H1 (cell line): Measurements from ENCODE around the gene SUPT4H1. TPM values are rescaled to one million over a fixed set of nuclear protein-coding genes. Genes with fewer than 3 reads are reported as not detected.
A peak's percentile ranks its signal among the peaks of the same experiment; 100 is the strongest.

Experiments
- CTCF ChIA-PET: fragments of 300-600 bp; sonication (Branson Sonifier 250); formaldehyde crosslinking; loops from one replicate; lab custom pipeline; 2021; ENCODE audit not compliant: partially characterized antibody; lab: Charles Lee
- POLR2A ChIA-PET: fragments of 300-600 bp; sonication (Branson Sonifier 250); formaldehyde crosslinking; loops from one replicate; lab custom pipeline; 2021; ENCODE audit warnings: inconsistent platforms; ENCODE audit not compliant: partially characterized antibody; lab: Charles Lee
- DNase-seq, 2 experiments: peaks; one replicate each; pipeline versions ENCODE4 v3.0.0 to v3.0.0-alpha.2; 2010 to 2022; ENCODE audit warnings: low spot score in 2 of 2, low read depth in 1 of 2, mixed read lengths in 1 of 2
- FAIRE-seq: peaks from 2 replicates; lab custom pipeline; 2011; peaks lifted over from hg19 to GRCh38; lab: Jason Lieb, UNC
- H2AFZ ChIP-seq: 2 replicates; pipeline ENCODE4 v1.8.1; 2012; ENCODE audit warnings: low read length, inconsistent platforms
- H2AK5ac ChIP-seq: 2 replicates; pipeline ENCODE4 v1.6.1; 2013; ENCODE audit warnings: low read depth, low read length
- H2BK120ac ChIP-seq: replicated peaks from 2 replicates; pipeline ENCODE3; 2013; ENCODE audit warnings: low read depth, low read length, inconsistent platforms
- H2BK12ac ChIP-seq: 2 replicates; pipeline ENCODE4 v1.6.1; 2013; ENCODE audit warnings: low read depth, low read length
- H2BK15ac ChIP-seq: 2 replicates; pipeline ENCODE4 v1.6.1; 2013; ENCODE audit warnings: low read length
- H2BK20ac ChIP-seq: 2 replicates; pipeline ENCODE4 v1.6.1; 2013; ENCODE audit warnings: low read length
- H2BK5ac ChIP-seq: 2 replicates; pipeline ENCODE4 v1.6.1; 2013; ENCODE audit warnings: low read depth, low read length
- H3K14ac ChIP-seq: 2 replicates; pipeline ENCODE4 v1.6.1; 2013; ENCODE audit warnings: inconsistent platforms; ENCODE audit not compliant: insufficient read length
- H3K18ac ChIP-seq: 2 replicates; pipeline ENCODE4 v1.6.1; 2013; ENCODE audit warnings: low read length; ENCODE audit errors: extremely low read depth
- H3K23ac ChIP-seq: 2 replicates; pipeline ENCODE4 v1.6.1; 2013; ENCODE audit warnings: inconsistent platforms; ENCODE audit not compliant: insufficient read length
- H3K23me2 ChIP-seq: 2 replicates; pipeline ENCODE4 v1.6.1; 2013; ENCODE audit warnings: low read depth, low read length
- H3K27ac ChIP-seq: 2 replicates; pipeline ENCODE4 v1.6.1; 2011; ENCODE audit warnings: low read depth, low read length, inconsistent platforms
- H3K27me3 ChIP-seq, 4 experiments: replicated peaks in 1 of 4; 1 replicate in 1 of 4; 2 replicates in 3 of 4; pipeline versions ENCODE4 v1.6.1 to v1.8.1; 2011 to 2013; ENCODE audit warnings: low read length in 3 of 4, mild to moderate bottlenecking in 3 of 4, inconsistent platforms in 2 of 4, mixed read lengths in 2 of 4, moderate library complexity in 1 of 4; ENCODE audit not compliant: control insufficient read depth in 3 of 4, insufficient read depth in 3 of 4; ENCODE audit errors: extremely low read depth in 1 of 4
- H3K36me3 ChIP-seq, 4 experiments: 2 replicates each; pipeline versions ENCODE4 v1.6.1 to v1.8.1; 2011 to 2013; ENCODE audit warnings: mild to moderate bottlenecking in 4 of 4, low read length in 3 of 4, moderate library complexity in 2 of 4, control low read depth in 1 of 4, inconsistent platforms in 1 of 4; ENCODE audit not compliant: insufficient read depth in 4 of 4, control insufficient read depth in 2 of 4
- H3K4ac ChIP-seq: replicated peaks from 2 replicates; pipeline ENCODE3; 2013; ENCODE audit warnings: low read length, low read depth, mixed read lengths, inconsistent platforms; ENCODE audit not compliant: insufficient read length
- H3K4me1 ChIP-seq, 4 experiments: replicated peaks in 1 of 4; 1 replicate in 1 of 4; 2 replicates in 3 of 4; pipeline versions ENCODE4 v1.6.1 to v1.8.1; 2011 to 2013; ENCODE audit warnings: low read length in 3 of 4, inconsistent platforms in 2 of 4, mixed read lengths in 1 of 4; ENCODE audit not compliant: insufficient read depth in 4 of 4, control insufficient read depth in 3 of 4
- H3K4me2 ChIP-seq, 2 experiments: 2 replicates each; pipeline versions ENCODE4 v1.6.1 to v1.8.1; 2011 to 2013; ENCODE audit warnings: low read depth in 2 of 2, low read length in 2 of 2, control low read depth in 1 of 2, inconsistent platforms in 1 of 2, mild to moderate bottlenecking in 1 of 2; ENCODE audit not compliant: insufficient read depth in 1 of 2
- H3K4me3 ChIP-seq, 4 experiments: fragments of 200-600, 300-600 bp in 1 of 4; sonication (generic), shearing (Covaris generic), sonication (Bioruptor Twin) in 1 of 4; 2 replicates each; pipeline versions ENCODE4 v1.5.1 to v1.8.1; 2011 to 2016; ENCODE audit warnings: low read length in 4 of 4, low read depth in 3 of 4, control low read depth in 2 of 4, inconsistent platforms in 2 of 4, mild to moderate bottlenecking in 2 of 4, mixed read lengths in 1 of 4, moderate library complexity in 1 of 4; ENCODE audit not compliant: insufficient read depth in 2 of 4; ENCODE audit errors: extremely low read depth in 1 of 4
- H3K56ac ChIP-seq: replicated peaks from 2 replicates; pipeline ENCODE3; 2013; ENCODE audit warnings: low read depth, mild to moderate bottlenecking, mixed read lengths, low read length, inconsistent platforms; ENCODE audit not compliant: insufficient read length
- H3K79me1 ChIP-seq: 2 replicates; pipeline ENCODE4 v1.6.1; 2013; ENCODE audit warnings: low read depth, low read length, control low read depth
- H3K79me2 ChIP-seq, 2 experiments: 2 replicates each; pipeline versions ENCODE4 v1.6.1 to v1.8.1; 2012 to 2013; ENCODE audit warnings: low read length in 2 of 2, mild to moderate bottlenecking in 2 of 2, inconsistent platforms in 1 of 2; ENCODE audit not compliant: insufficient read depth in 2 of 2, control insufficient read depth in 1 of 2
- H3K9ac ChIP-seq, 4 experiments: replicated peaks in 1 of 4; 1 replicate in 1 of 4; 2 replicates in 3 of 4; pipeline versions ENCODE4 v1.6.1 to v1.8.1; 2011 to 2013; ENCODE audit warnings: low read depth in 3 of 4, low read length in 3 of 4, control low read depth in 2 of 4, mild to moderate bottlenecking in 2 of 4, moderate library complexity in 2 of 4, inconsistent platforms in 1 of 4; ENCODE audit errors: extremely low read depth in 1 of 4
- H3K9me3 ChIP-seq, 2 experiments: 2 replicates each; pipeline versions ENCODE4 v1.6.1 to v1.8.1; 2012 to 2013; ENCODE audit warnings: mild to moderate bottlenecking in 2 of 2, moderate library complexity in 2 of 2, control low read depth in 1 of 2, inconsistent platforms in 1 of 2, low read depth in 1 of 2, low read length in 1 of 2, mixed read lengths in 1 of 2; ENCODE audit not compliant: insufficient read depth in 2 of 2
- H4K20me1 ChIP-seq, 2 experiments: replicated peaks in 1 of 2; 2 replicates each; pipeline versions ENCODE3 to v1.8.1; 2011 to 2013; ENCODE audit warnings: inconsistent platforms in 2 of 2, low read length in 2 of 2, mild to moderate bottlenecking in 1 of 2; ENCODE audit not compliant: insufficient read depth in 2 of 2, control insufficient read depth in 1 of 2
- H4K5ac ChIP-seq: 2 replicates; pipeline ENCODE4 v1.6.1; 2013; ENCODE audit warnings: low read length, low read depth, mixed read lengths, inconsistent platforms; ENCODE audit not compliant: insufficient read length
- H4K8ac ChIP-seq: 2 replicates; pipeline ENCODE4 v1.8.0; 2013; ENCODE audit warnings: mild to moderate bottlenecking, moderate library complexity, low read length, inconsistent platforms; ENCODE audit not compliant: insufficient read depth; ENCODE audit errors: extremely low read depth
- H4K91ac ChIP-seq: replicated peaks from 2 replicates; pipeline ENCODE3; 2013; ENCODE audit warnings: low read length, mixed read lengths, inconsistent platforms; ENCODE audit not compliant: insufficient read length
- BCL11A ChIP-seq, 2 experiments: IDR thresholded peaks; one replicate each; pipeline ENCODE4 v1.6.1; 2011; ENCODE audit warnings: low read depth in 2 of 2, low read length in 2 of 2, mild to moderate bottlenecking in 2 of 2
- BRCA1 ChIP-seq: IDR thresholded peaks from 2 replicates; pipeline ENCODE4 v1.6.1; 2012; ENCODE audit warnings: low read depth, low read length, improper control_type of control experiment
- GTF2F1 ChIP-seq: IDR thresholded peaks from 2 replicates; pipeline ENCODE4 v1.6.1; 2012; ENCODE audit warnings: low read depth, low read length, improper control_type of control experiment, borderline replicate concordance
- KDM5A ChIP-seq: fragments of 200-600 bp; IDR thresholded peaks from 2 replicates; pipeline ENCODE4 v1.7.1; 2012; ENCODE audit warnings: mild to moderate bottlenecking, low read length, inconsistent platforms, mixed read lengths
- SP2 ChIP-seq: IDR thresholded peaks from 2 replicates; pipeline ENCODE4 v1.6.1; 2012; ENCODE audit warnings: mild to moderate bottlenecking, low read length, inconsistent platforms
- SP4 ChIP-seq: IDR thresholded peaks from 2 replicates; pipeline ENCODE4 v1.6.1; 2012; ENCODE audit warnings: low read length, inconsistent platforms
- WGBS, 2 experiments: shearing (Covaris generic) in 1 of 2; methylation state at CpG; one replicate each; pipeline versions ENCODE4 v1.1.6 to v1.1.7; 2013 to 2015; ENCODE audit warnings: low lambda C conversion rate in 2 of 2, mixed read lengths in 2 of 2, inconsistent platforms in 1 of 2, low coverage in 1 of 2, missing lambda C conversion rate in 1 of 2; ENCODE audit not compliant: insufficient replicate concordance in 2 of 2, insufficient coverage in 1 of 2, insufficient read length in 1 of 2; ENCODE audit errors: extremely low coverage in 1 of 2, missing lambda C conversion rate in 1 of 2; 5-methylcytosine and 5-hydroxymethylcytosine counted together
- polyA plus RNA-seq, 7 experiments: library from polyadenylated mRNA; depleted of rRNA in 3 of 7; stranded (reverse) in 5 of 7; unstranded in 2 of 7; fragments of >200 nt in 5 of 7; fragments of 200-250 nt in 2 of 7; gene quantifications; 1 replicate in 5 of 7; 2 replicates in 1 of 7; 4 replicates in 1 of 7; pipeline versions ENCODE4 v1.2.1 to v1.2.3, GENCODE V29; 2011 to 2013; ENCODE audit warnings: missing spikeins in 2 of 7, mixed read lengths in 2 of 7
- total RNA-seq: library from RNA; stranded (reverse); fragmentation: NEBNext Ultra II Directional; extraction: Animal tissue kit (Norgen Biotek cat#: 25700); gene quantifications from 2 replicates; pipeline ENCODE4 v1.2.1, GENCODE V29; 2021

SUPT4H1 gene
- total and polyA plus RNA-seq, 2 of the 8 experiments (the other 6 are each of a cell fraction or from before 2014, with no cell fraction given), result 112 to 143 TPM

- H2BK5ac ChIP-seq, result no peak overlapping the region
- no peak overlapping the region for H3K4me2 ChIP-seq
- H3K36me3 ChIP-seq, result 0 out of 8 replicates have a peak, but pooled peaks cover 0 to 2% (median 0%) of the 10 kb centered on the region in 4 experiments
- no peaks in the 10 kb centered on the region for H3K23me2 ChIP-seq
- ChIA-PET CTCF (interaction anchor here (0.9 to 7.9 kb wide), 4 partner anchors 9 to 22 kb away, joined by 3 to 75 read pairs (median 6); partner anchors contain the start of gene MPO), POLR2A (no interaction called here)
- H3K4me3 ChIP-seq, result no peak overlapping the region
- no peaks in the 10 kb centered on the region for H3K79me2 ChIP-seq
- H3K79me1 ChIP-seq, result no peaks in the 10 kb centered on the region
- H3K56ac ChIP-seq, result no peak overlapping the region
- DNase-seq (peak in 1 of 2 experiments; percentile 20), FAIRE-seq (no peak)
- H3K4ac ChIP-seq, result no peak overlapping the region
- H2AK5ac ChIP-seq, result no peak overlapping the region
- H3K4me1 ChIP-seq, result peaks cover 0 to 5% (median 4%) of the 10 kb centered on the region in 4 experiments; a peak in 5 of 7 replicates
- H2BK120ac ChIP-seq, result no peak overlapping the region
- H4K91ac ChIP-seq, result peak overlapping the region; percentile 55
- H3K27ac ChIP-seq, result no peak overlapping the region
- 0 out of 2 replicates have a peak overlapping the region, but pooled peaks have one; percentile 63 for H4K8ac ChIP-seq
- no peaks in the 10 kb centered on the region for H3K27me3 ChIP-seq
- H3K9me3 ChIP-seq, result no peaks in the 10 kb centered on the region
- H4K5ac ChIP-seq, result no peak overlapping the region
- H2BK12ac ChIP-seq, result no peak overlapping the region
- H2BK15ac ChIP-seq, result no peak overlapping the region
- H3K9ac ChIP-seq, result no peak overlapping the region
- H3K23ac ChIP-seq, result no peak overlapping the region
- WGBS, 2 experiments, result 93% methylated on average over 6 of the region's 6 CpGs; no CpG with 5 or more reads in 1 of the 2 experiments
- H4K20me1 ChIP-seq, result no peaks in the 10 kb centered on the region
- no peak overlapping the region for H2AFZ ChIP-seq
- no peak overlapping the region for H3K14ac ChIP-seq
- no peak overlapping the region for H3K18ac ChIP-seq
- no peak overlapping the region for H2BK20ac ChIP-seq
- TF ChIP-seq GTF2F1 (no peak), KDM5A (no peak), BRCA1 (no peak), SP2 (no peak), BCL11A (IDR thresholded peaks at IDR 0.05; ENCODE audit: low read depth in 2 of 2, low read length in 2 of 2) (no peak), SP4 (no peak)
Measured at GRCh38 chr17:58300336-58300735, 51.7 kb downstream of the SUPT4H1 start.
